ENCODE measurements around the gene SGIP1. TPM values are rescaled to one million over a fixed set of nuclear protein-coding genes. Genes with fewer than 3 reads are reported as not detected.

The SGIP1 gene
- total RNA-seq, 2 donors from 2014 or later = 0.59 to 38.4 TPM

- Histone ChIP-seq H3K4me1 (replicated peaks) (no peaks in the 10 kb centered on the region), H3K27ac (no peak overlapping the region), H3K27me3 (replicated peaks; ENCODE audit: insufficient read depth) (no peaks in the 10 kb centered on the region), H3K36me3 (no peaks in the 10 kb centered on the region), H3K9me3 (no peaks in the 10 kb centered on the region), H3K4me3 (no peak overlapping the region)
- intact Hi-C loops (cut with DNase I) = no loop called here
- WGBS = 93% methylated on average over 6 of the region's 6 CpGs
- DNase-seq (ENCODE audit: low spot score) = no peak
- TF ChIP-seq CTCF (IDR thresholded peaks at IDR 0.05) = no peak
- TF ChIP-seq POLR2AphosphoS5 (IDR thresholded peaks at IDR 0.05) = no peak
- no peak for TF ChIP-seq POLR2A (IDR thresholded peaks at IDR 0.05)
Observed at GRCh38 chr1:66520655-66521054, 13.3 kb upstream of the SGIP1 start.

GRCh38 chr1:66521721-66522365, 12.1 kb upstream of the SGIP1 start:
- Histone ChIP-seq H3K36me3 (no peaks in the 10 kb centered on the region), H3K4me1 (replicated peaks) (no peaks in the 10 kb centered on the region), H3K4me3 (no peak overlapping the region), H3K9me3 (no peaks in the 10 kb centered on the region), H3K27ac (no peak overlapping the region), H3K27me3 (replicated peaks; ENCODE audit: insufficient read depth) (no peaks in the 10 kb centered on the region)
- WGBS = 84% methylated on average over 3 of the region's 3 CpGs
- intact Hi-C loops (cut with DNase I) = no loop called here
- DNase-seq (ENCODE audit: low spot score) = no peak
- TF ChIP-seq POLR2AphosphoS5 (IDR thresholded peaks at IDR 0.05) (no peak), CTCF (IDR thresholded peaks at IDR 0.05) (no peak), POLR2A (IDR thresholded peaks at IDR 0.05) (no peak)

GRCh38 chr1:66523562-66523961, 10.4 kb upstream of the SGIP1 start:
- Histone ChIP-seq H3K27me3 (replicated peaks; ENCODE audit: insufficient read depth) (no peaks in the 10 kb centered on the region), H3K9me3 (no peaks in the 10 kb centered on the region), H3K4me1 (replicated peaks) (no peaks in the 10 kb centered on the region), H3K36me3 (no peaks in the 10 kb centered on the region), H3K27ac (no peak overlapping the region), H3K4me3 (no peak overlapping the region)
- intact Hi-C loops (cut with DNase I) = no loop called here
- TF ChIP-seq POLR2AphosphoS5 (IDR thresholded peaks at IDR 0.05) = no peak
- no peak for DNase-seq (ENCODE audit: low spot score)

GRCh38 chr1:66525086-66525485, 8.9 kb upstream of the SGIP1 start:
- Histone ChIP-seq H3K36me3 (no peaks in the 10 kb centered on the region), H3K9me3 (no peaks in the 10 kb centered on the region), H3K27me3 (replicated peaks; ENCODE audit: insufficient read depth) (no peaks in the 10 kb centered on the region), H3K27ac (no peak overlapping the region), H3K4me1 (replicated peaks) (no peaks in the 10 kb centered on the region), H3K4me3 (no peak overlapping the region)
- no peak for TF ChIP-seq POLR2A (IDR thresholded peaks at IDR 0.05)
- no peak for TF ChIP-seq POLR2AphosphoS5 (IDR thresholded peaks at IDR 0.05)
- TF ChIP-seq CTCF (IDR thresholded peaks at IDR 0.05) = no peak
- 90% methylated on average over 1 of the region's 1 CpG for WGBS
- DNase-seq (ENCODE audit: low spot score) = no peak
- intact Hi-C loops (cut with DNase I) = no loop called here

GRCh38 chr1:66526036-66526435, 7.9 kb upstream of the SGIP1 start:
- Histone ChIP-seq H3K4me1 (replicated peaks) (no peaks in the 10 kb centered on the region), H3K27ac (no peak overlapping the region), H3K9me3 (no peaks in the 10 kb centered on the region), H3K36me3 (no peaks in the 10 kb centered on the region), H3K27me3 (replicated peaks; ENCODE audit: insufficient read depth) (no peaks in the 10 kb centered on the region), H3K4me3 (no peak overlapping the region)
- DNase-seq (ENCODE audit: low spot score) = no peak
- WGBS = 62% methylated on average over 1 of the region's 1 CpG
- no peak for TF ChIP-seq CTCF (IDR thresholded peaks at IDR 0.05)
- no peak for TF ChIP-seq POLR2A (IDR thresholded peaks at IDR 0.05)
- no peak for TF ChIP-seq POLR2AphosphoS5 (IDR thresholded peaks at IDR 0.05)
- intact Hi-C loops (cut with DNase I) = no loop called here

Data from prostate gland (tissue), 2 donors.